Upper lobe of left lung (tissue), 6 donors: Measurements from ENCODE around the gene NFAT5. TPM values are rescaled to one million over a fixed set of nuclear protein-coding genes. Genes with fewer than 3 reads are reported as not detected.

ENCODE experiments used
- ATAC-seq, 2 donors: fragments of 200-7000 bp; cut with Tn5 transposase; one replicate each; pipeline ENCODE4 v1.9.1; 2022; ENCODE audit warnings: mild to moderate bottlenecking in 2 of 2, moderate library complexity in 2 of 2; ENCODE audit not compliant: low FRiP score in 2 of 2
- DNase-seq, 2 donors: peaks; one replicate each; pipeline ENCODE4 v3.0.0-alpha.2; 2019 to 2020
- H3K27ac ChIP-seq, 4 donors: fragments of 200-600 bp; sonication (generic); one replicate each; pipeline ENCODE4 v1.5.1; 2016 to 2019
- H3K27me3 ChIP-seq, 4 donors: fragments of 200-600 bp; sonication (generic); one replicate each; pipeline ENCODE4 v1.5.1; 2017 to 2019
- H3K36me3 ChIP-seq, 4 donors: fragments of 200-600 bp; sonication (generic); one replicate each; pipeline ENCODE4 v1.5.1; 2016 to 2019
- H3K4me1 ChIP-seq, 4 donors: fragments of 200-600 bp; sonication (generic); one replicate each; pipeline ENCODE4 v1.5.1; 2018 to 2019
- H3K4me3 ChIP-seq, 4 donors: fragments of 200-600 bp; sonication (generic); one replicate each; pipeline ENCODE4 v1.5.1; 2017 to 2019; ENCODE audit warnings: mild to moderate bottlenecking in 2 of 4, moderate library complexity in 1 of 4
- H3K9me3 ChIP-seq, 4 donors: fragments of 200-600 bp; sonication (generic); one replicate each; pipeline ENCODE4 v1.5.1; 2018 to 2019
- EP300 ChIP-seq, 4 donors: sonication (generic); formaldehyde crosslinking; IDR thresholded peaks; one replicate each; pipeline ENCODE4 v1.5.1; 2017; ENCODE audit warnings: antibody characterized with exemption in 4 of 4, control low read depth in 2 of 4
- POLR2A ChIP-seq, 4 donors: fragments of 450-650 bp; IDR thresholded peaks; one replicate each; pipeline ENCODE4 v1.5.1; 2016 to 2017; ENCODE audit warnings: antibody characterized with exemption in 4 of 4, mild to moderate bottlenecking in 2 of 4
- POLR2AphosphoS5 ChIP-seq, 2 donors: sonication (generic); formaldehyde crosslinking; IDR thresholded peaks; one replicate each; pipeline ENCODE4 v1.5.1; 2017; ENCODE audit warnings: antibody characterized with exemption in 2 of 2
- WGBS, 2 donors: methylation state at CpG; one replicate each; pipeline ENCODE4 v1.1.5; 2017 to 2018; 5-methylcytosine and 5-hydroxymethylcytosine counted together
- total RNA-seq, 6 donors: library from RNA; depleted of rRNA in 4 of 6; stranded (reverse); fragments of >200 nt in 4 of 6; gene quantifications; one replicate each; pipeline versions ENCODE4 v1.1.0 to v1.2.1, GENCODE V29; 2016 to 2021
- TF ChIP-seq, protein P1 (sequence below), 6 experiments: fragments of 450-650 bp in 4 of 6; fragments of 200-600 bp in 2 of 6; sonication (generic) in 2 of 6; IDR thresholded peaks; one replicate each; pipeline ENCODE4 v1.5.1; 2016 to 2019; ENCODE audit warnings: antibody characterized with exemption in 6 of 6
- donor health status: DM: no; HTN: no; CAD: no; lungs with moderate emphysema.
- donor health status: DM: no; HTN: yes; CAD: no; lungs with severe emphysema.

Gene NFAT5
- total RNA-seq, 6 donors from 2014 or later: 36.0 to 80.7 (median 50.4) TPM

DNA sequence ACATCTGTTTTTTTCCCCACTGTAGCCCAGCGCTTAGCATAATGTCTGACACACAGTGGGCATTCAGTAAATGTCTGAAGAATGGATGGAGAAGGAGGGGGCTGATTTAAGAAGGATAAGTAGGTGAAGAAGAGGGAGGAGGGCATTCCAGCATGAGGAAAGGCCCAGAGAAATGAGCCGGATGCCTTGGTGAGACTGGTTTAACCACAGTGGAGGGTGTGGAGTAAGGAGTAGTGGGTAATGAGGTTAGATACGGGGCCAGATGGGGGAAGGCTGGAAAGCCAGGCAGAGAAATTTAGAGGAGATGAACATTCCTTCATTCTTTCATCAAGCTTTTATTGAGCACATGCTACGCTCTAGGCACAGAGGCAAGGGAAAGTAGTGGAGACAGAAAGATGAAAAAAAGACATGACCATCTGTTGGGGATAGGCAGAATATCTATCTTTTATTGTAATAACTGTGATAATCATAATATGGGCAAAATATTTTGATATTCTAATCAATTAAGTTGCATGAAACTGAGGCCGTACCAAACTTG is 43.7 kb upstream of the NFAT5 start:
- 90 to 97% methylated on average over 5 of the region's 5 CpGs for WGBS, 2 donors
- no peaks in the 10 kb centered on the region for H3K9me3 ChIP-seq
- no peak overlapping the region for H3K4me3 ChIP-seq
- no peak for ATAC-seq
- no peaks in the 10 kb centered on the region for H3K4me1 ChIP-seq
- H3K27ac ChIP-seq: no peak overlapping the region
- H3K27me3 ChIP-seq: no peaks in the 10 kb centered on the region
- no peak for DNase-seq
- H3K36me3 ChIP-seq: no peaks in the 10 kb centered on the region
- TF ChIP-seq POLR2AphosphoS5 (IDR thresholded peaks at IDR 0.05) (no peak), POLR2A (IDR thresholded peaks at IDR 0.05) (no peak), EP300 (IDR thresholded peaks at IDR 0.05) (no peak)
- TF ChIP-seq, protein P1, sequence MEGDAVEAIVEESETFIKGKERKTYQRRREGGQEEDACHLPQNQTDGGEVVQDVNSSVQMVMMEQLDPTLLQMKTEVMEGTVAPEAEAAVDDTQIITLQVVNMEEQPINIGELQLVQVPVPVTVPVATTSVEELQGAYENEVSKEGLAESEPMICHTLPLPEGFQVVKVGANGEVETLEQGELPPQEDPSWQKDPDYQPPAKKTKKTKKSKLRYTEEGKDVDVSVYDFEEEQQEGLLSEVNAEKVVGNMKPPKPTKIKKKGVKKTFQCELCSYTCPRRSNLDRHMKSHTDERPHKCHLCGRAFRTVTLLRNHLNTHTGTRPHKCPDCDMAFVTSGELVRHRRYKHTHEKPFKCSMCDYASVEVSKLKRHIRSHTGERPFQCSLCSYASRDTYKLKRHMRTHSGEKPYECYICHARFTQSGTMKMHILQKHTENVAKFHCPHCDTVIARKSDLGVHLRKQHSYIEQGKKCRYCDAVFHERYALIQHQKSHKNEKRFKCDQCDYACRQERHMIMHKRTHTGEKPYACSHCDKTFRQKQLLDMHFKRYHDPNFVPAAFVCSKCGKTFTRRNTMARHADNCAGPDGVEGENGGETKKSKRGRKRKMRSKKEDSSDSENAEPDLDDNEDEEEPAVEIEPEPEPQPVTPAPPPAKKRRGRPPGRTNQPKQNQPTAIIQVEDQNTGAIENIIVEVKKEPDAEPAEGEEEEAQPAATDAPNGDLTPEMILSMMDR (IDR thresholded peaks at IDR 0.05): no peak

DNA sequence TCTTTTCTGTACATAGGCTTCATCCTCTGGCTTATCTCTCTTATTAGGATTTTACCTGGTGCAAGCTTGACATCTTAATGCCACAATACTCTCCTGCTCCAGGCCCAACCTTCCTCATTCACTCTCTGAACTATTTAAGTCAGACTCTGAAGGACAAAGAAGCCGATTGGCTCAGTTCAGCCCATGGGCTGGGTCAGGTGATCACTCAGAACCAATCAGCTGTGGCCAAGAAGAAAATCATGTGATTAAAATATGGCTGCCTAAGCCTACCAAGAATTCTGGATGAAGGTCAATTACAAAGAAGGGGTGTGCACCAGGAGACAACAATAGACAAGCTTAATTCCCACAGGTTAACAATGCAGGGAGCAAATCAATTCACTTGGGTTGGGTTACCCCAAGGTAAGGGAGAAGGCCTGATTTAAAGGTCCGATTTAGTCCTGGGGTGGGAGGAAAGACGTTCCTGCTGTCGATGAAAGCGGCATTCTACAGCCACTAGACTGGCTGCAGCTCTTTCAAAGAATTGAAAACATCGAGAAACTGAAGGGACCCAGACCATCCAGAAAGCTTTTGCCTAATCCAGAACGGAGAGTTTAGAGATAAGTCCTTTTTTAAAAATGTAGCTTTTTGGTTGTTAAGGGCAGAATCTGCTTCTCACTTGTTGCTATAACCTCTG is 42.9 kb upstream of the NFAT5 start:
- Histone ChIP-seq H3K4me3 (no peak overlapping the region), H3K4me1 (no peaks in the 10 kb centered on the region), H3K27ac (no peak overlapping the region), H3K9me3 (no peaks in the 10 kb centered on the region), H3K36me3 (no peaks in the 10 kb centered on the region), H3K27me3 (no peaks in the 10 kb centered on the region)
- TF ChIP-seq POLR2A (IDR thresholded peaks at IDR 0.05) (no peak), EP300 (IDR thresholded peaks at IDR 0.05) (no peak), POLR2AphosphoS5 (IDR thresholded peaks at IDR 0.05) (no peak)
- TF ChIP-seq, protein P1 (IDR thresholded peaks at IDR 0.05): no peak
- ATAC-seq (no peak), DNase-seq (no peak)
- 96 to 97% methylated on average over 7 of the region's 7 CpGs for WGBS, 2 donors

DNA sequence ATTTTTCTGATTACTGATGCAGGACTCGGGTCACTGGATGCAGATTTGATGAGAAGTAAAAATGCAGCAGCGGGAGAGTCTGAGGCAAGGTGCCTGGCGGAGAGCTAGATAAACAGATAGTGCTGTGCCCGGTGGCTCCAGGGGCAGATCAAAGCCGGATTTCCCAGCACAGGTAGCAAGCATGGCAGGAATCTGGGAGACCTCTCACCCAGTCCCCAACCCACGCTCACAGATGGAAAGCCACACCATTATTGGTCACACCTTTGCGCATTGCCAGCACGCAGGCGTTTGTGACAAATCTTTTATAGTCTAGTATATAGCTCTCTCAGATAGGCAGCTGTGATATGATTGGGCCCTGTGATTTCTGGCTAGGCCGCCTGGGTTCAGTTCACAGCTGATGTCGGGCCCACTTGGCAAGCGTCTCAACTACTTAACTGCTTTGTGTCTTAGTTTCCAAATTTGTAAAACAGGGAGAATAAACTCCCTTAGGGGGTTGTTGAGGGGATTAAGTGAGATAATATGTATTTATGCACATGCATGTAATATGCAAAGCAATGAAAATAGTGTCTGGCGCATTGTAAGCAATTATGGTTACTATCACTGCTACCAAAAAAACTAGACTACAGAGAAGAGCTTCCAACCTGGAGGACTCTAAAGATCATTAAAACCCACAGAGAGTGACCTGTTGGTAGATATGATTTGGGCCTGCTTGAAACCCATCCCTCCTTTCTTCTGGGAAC is 42.0 kb upstream of the NFAT5 start:
- H3K9me3 ChIP-seq: no peaks in the 10 kb centered on the region

DNA sequence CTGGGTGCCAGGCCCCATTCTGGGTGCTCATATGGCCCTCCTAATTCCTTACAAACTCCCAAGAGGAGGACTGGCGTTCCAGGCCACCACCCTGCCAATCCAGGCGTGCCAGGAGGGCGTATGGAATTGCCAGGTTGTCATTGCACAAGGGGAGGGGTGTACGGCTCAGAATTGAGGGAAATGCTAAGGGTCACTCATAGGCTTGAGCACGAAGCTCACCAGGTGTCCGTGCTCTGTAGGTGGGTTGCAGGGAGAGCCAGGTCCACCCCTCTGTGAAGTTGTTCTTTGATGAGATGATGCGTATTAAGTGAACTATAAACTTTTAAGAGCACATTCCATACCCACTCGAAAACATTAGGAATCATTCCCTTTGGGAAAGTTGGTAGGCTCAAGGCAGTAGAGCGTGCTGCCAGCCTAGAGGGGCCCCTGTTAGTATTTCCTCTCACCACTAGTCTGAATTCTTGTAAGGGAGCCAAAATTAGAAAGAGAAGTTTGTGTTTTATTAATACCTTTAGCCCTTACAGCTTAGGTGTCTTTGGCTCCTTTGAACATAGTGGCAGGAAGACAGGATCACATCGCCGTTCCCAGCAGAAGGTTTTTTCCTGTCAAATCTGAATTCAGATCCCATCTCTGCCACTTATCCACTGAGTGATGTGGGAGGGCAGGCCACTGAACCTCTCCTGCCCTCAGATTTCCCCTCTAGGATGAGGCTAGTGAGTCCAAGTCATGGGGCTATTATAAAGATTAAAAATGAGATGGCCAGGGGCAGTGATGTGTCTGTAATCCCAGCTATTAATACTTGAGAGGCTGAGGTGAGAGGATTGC is 38.7 kb upstream of the NFAT5 start:
- H3K4me1 ChIP-seq: peaks cover 9 to 14% (median 9%) of the 10 kb centered on the region in 4 donors
- WGBS, 2 donors: 75 to 77% methylated on average over 11 of the region's 11 CpGs

More for the DNA sequence above, 42.0 kb upstream of the NFAT5 start:
- Histone ChIP-seq H3K27me3 (no peaks in the 10 kb centered on the region), H3K4me1 (no peaks in the 10 kb centered on the region), H3K36me3 (no peaks in the 10 kb centered on the region), H3K27ac (no peak overlapping the region), H3K4me3 (no peak overlapping the region)
- ATAC-seq (no peak), DNase-seq (no peak)
- TF ChIP-seq, protein P1 (IDR thresholded peaks at IDR 0.05): no peak
- TF ChIP-seq POLR2AphosphoS5 (IDR thresholded peaks at IDR 0.05): no peak
- 91 to 92% methylated on average over 11 to 13 of the region's 13 CpGs for WGBS, 2 donors

More for the DNA sequence above, 38.7 kb upstream of the NFAT5 start:
- Histone ChIP-seq H3K27ac (no peak overlapping the region), H3K4me3 (no peak overlapping the region), H3K36me3 (no peaks in the 10 kb centered on the region), H3K9me3 (no peaks in the 10 kb centered on the region), H3K27me3 (no peaks in the 10 kb centered on the region)
- TF ChIP-seq POLR2A (IDR thresholded peaks at IDR 0.05): no peak
- no peak for TF ChIP-seq EP300 (IDR thresholded peaks at IDR 0.05)
- TF ChIP-seq POLR2AphosphoS5 (IDR thresholded peaks at IDR 0.05): no peak
- TF ChIP-seq, protein P1 (IDR thresholded peaks at IDR 0.05): no peak
- ATAC-seq (peak in 1 of 2 donors; percentile 53), DNase-seq (no peak)
